ENCODE data around the gene MAPKAP1. TPM values are rescaled to one million over a fixed set of nuclear protein-coding genes. Genes with fewer than 3 reads are reported as not detected.

MAPKAP1 gene
- total RNA-seq, 1 donor from 2014 or later = 76.9 TPM

DNA sequence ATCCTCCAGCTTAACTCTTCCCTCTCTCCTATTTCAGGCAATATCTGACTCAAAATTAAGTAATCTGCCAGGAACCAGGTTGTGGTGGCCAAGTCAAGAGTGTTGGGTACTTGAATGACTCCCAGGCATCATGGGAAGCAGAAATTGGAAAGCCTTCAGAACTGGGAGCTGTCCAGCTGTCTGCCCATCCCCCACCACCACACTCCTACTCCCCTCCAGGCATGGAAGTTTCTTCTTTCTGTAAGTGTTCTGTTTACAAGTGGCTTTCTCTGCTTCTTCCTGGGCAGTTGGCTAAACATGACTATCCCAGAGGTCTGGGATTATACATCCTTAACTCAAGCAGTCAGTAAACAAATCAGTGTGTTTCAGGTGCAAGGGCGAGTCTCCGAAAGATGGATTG is 25.6 kb upstream of the MAPKAP1 start:
- Mint-ChIP-seq H3K4me1 (ENCODE audit: unreplicated experiment) (no peaks in the 10 kb centered on the region), H3K27ac (ENCODE audit: unreplicated experiment) (no peak overlapping the region), H3K4me3 (ENCODE audit: unreplicated experiment) (no peak overlapping the region), H3K36me3 (ENCODE audit: unreplicated experiment) (no peaks in the 10 kb centered on the region), H3K27me3 (ENCODE audit: unreplicated experiment) (peaks cover 28% of the 10 kb centered on the region), H3K9me3 (ENCODE audit: unreplicated experiment) (no peaks in the 10 kb centered on the region)
- DNase-seq (ENCODE audit: extremely low spot score, unreplicated experiment) = no peak
- TF ChIP-seq, protein P1, sequence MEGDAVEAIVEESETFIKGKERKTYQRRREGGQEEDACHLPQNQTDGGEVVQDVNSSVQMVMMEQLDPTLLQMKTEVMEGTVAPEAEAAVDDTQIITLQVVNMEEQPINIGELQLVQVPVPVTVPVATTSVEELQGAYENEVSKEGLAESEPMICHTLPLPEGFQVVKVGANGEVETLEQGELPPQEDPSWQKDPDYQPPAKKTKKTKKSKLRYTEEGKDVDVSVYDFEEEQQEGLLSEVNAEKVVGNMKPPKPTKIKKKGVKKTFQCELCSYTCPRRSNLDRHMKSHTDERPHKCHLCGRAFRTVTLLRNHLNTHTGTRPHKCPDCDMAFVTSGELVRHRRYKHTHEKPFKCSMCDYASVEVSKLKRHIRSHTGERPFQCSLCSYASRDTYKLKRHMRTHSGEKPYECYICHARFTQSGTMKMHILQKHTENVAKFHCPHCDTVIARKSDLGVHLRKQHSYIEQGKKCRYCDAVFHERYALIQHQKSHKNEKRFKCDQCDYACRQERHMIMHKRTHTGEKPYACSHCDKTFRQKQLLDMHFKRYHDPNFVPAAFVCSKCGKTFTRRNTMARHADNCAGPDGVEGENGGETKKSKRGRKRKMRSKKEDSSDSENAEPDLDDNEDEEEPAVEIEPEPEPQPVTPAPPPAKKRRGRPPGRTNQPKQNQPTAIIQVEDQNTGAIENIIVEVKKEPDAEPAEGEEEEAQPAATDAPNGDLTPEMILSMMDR (IDR thresholded peaks at IDR 0.05) = no peak

DNA sequence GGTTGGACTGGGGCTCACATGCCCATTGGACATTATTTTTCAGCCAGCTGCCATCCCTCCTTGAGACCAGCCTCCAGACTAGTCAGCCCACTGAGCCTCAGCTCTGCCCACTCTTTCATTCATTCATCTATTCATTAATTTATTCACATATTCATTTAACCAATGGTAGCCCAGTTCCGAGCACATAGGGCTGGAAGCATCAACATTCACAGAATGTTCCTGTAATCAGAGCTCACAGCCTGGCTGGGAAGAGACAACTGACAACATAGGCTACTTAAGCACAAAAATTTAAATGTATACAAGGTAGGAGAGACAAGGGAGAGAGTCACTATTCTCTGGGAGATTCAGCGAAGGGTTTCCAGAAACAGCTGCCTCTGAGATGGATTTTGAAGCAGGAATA is 23.2 kb upstream of the MAPKAP1 start:
- TF ChIP-seq, protein P1 (IDR thresholded peaks at IDR 0.05) = no peak
- Mint-ChIP-seq H3K36me3 (ENCODE audit: unreplicated experiment) (no peaks in the 10 kb centered on the region), H3K27ac (ENCODE audit: unreplicated experiment) (no peak overlapping the region), H3K27me3 (ENCODE audit: unreplicated experiment) (peaks cover 31% of the 10 kb centered on the region), H3K9me3 (ENCODE audit: unreplicated experiment) (no peaks in the 10 kb centered on the region), H3K4me3 (ENCODE audit: unreplicated experiment) (no peak overlapping the region), H3K4me1 (ENCODE audit: unreplicated experiment) (no peaks in the 10 kb centered on the region)
- peak; percentile 53 for DNase-seq (ENCODE audit: extremely low spot score, unreplicated experiment)

DNA sequence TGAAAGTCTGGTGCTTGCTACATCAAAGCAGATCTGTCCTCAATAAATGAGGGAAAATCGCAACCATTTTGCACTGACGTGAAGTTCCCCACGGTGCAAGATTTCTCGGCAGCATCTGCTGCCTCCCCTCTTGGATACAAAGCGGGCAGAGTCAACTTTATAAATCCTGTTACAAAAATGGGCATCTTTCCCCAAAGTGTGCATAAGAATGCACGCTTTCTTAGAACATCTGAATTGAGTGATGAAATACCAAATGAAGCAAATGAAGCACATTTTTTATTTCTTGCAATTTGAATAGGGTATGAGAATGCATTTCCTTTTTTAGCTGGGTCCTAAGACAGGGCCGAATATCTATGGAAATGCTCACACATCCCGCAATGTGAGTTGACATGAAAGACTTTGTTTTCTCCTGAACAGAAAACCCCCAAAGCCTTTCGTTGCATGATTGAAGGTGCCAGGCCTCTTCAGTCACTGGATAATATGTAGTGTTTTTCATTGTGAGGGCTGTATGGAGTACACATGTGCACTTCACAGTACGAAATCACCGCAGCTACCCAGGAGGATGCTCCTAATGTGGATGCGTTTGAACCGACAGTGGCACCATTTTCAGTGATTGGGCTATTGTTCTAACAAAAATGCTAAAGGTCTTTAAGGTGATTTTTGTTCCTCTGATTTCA is 19.6 kb upstream of the MAPKAP1 start:
- Mint-ChIP-seq H3K4me3 (ENCODE audit: unreplicated experiment) (no peak overlapping the region), H3K27me3 (ENCODE audit: unreplicated experiment) (peaks cover 22% of the 10 kb centered on the region), H3K9me3 (ENCODE audit: unreplicated experiment) (no peaks in the 10 kb centered on the region), H3K36me3 (ENCODE audit: unreplicated experiment) (no peaks in the 10 kb centered on the region), H3K4me1 (ENCODE audit: unreplicated experiment) (no peaks in the 10 kb centered on the region), H3K27ac (ENCODE audit: unreplicated experiment) (no peak overlapping the region)
- DNase-seq (ENCODE audit: extremely low spot score, unreplicated experiment) = no peak
- TF ChIP-seq, protein P1 (IDR thresholded peaks at IDR 0.05) = no peak

DNA sequence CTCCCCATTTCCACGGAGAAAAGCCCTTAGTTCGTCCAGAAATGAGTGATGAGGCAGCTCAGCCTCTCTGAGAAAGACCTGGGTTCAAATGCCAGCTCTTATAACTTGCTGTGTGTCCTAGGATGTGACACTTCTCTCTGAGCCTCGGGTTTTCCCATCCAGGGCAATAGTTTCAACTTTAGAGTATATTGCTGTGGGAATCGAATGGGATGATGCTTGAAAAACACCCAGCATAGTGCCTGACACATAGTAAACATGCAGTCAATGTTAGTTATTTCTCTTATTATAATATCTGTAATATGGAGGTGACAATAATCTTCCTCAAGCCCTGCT is 430 bp upstream of the MAPKAP1 start:
- no peak for DNase-seq (ENCODE audit: extremely low spot score, unreplicated experiment)
- H3K36me3 Mint-ChIP-seq (ENCODE audit: unreplicated experiment) = peaks cover 2% of the 10 kb centered on the region
- no peaks in the 10 kb centered on the region for H3K27me3 Mint-ChIP-seq (ENCODE audit: unreplicated experiment)
- H3K4me1 Mint-ChIP-seq (ENCODE audit: unreplicated experiment) = peaks cover 20% of the 10 kb centered on the region
- H3K9me3 Mint-ChIP-seq (ENCODE audit: unreplicated experiment) = no peaks in the 10 kb centered on the region
- H3K4me3 Mint-ChIP-seq (ENCODE audit: unreplicated experiment) = peak overlapping the region; percentile 80
- TF ChIP-seq, protein P1 (IDR thresholded peaks at IDR 0.05) = no peak
- H3K27ac Mint-ChIP-seq (ENCODE audit: unreplicated experiment) = peak overlapping the region; percentile 78

DNA sequence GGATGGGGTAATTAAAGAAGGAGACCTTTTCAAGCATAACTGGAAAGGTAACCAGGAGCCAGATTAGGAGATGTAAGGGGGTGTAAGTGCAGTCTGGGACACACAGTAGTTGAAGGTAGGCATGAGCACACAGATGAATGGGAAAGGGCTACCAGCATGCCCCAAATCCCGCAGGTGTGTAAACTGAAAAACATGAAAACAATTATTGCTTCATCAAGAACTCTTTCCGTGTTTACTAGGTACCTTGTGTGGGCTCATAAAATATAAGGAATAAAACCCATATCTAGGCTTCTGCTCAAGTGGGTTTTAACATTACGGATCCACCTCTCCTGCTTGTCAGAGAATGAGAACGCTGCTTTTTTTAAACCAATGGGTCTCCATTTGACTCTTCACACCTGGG is 1.1 kb downstream of the MAPKAP1 start:
- Mint-ChIP-seq H3K36me3 (ENCODE audit: unreplicated experiment) (peaks cover 2% of the 10 kb centered on the region), H3K4me1 (ENCODE audit: unreplicated experiment) (peaks cover 20% of the 10 kb centered on the region), H3K27ac (ENCODE audit: unreplicated experiment) (peak overlapping the region; percentile 9), H3K9me3 (ENCODE audit: unreplicated experiment) (no peaks in the 10 kb centered on the region), H3K27me3 (ENCODE audit: unreplicated experiment) (no peaks in the 10 kb centered on the region), H3K4me3 (ENCODE audit: unreplicated experiment) (peak overlapping the region; percentile 80)
- TF ChIP-seq, protein P1 (IDR thresholded peaks at IDR 0.05) = no peak
- DNase-seq (ENCODE audit: extremely low spot score, unreplicated experiment) = no peak
